Trophoblast cell (in vitro differentiated cells and primary cell): ENCODE results near the gene LRRC17.
"Not testable (repeated sequence)": the region's sequence is repeated elsewhere in the genome, so short reads cannot be mapped to it uniquely, and the experiment has no call there.

ENCODE experiments used
- DNase-seq, 2 donors: peaks; one replicate each; pipeline ENCODE4 v3.0.0-alpha.2; 2016
- H2AFZ ChIP-seq: 2 replicates; pipeline ENCODE4 v1.6.1; 2013; ENCODE audit warnings: low read length, moderate library complexity, mild to moderate bottlenecking; ENCODE audit not compliant: insufficient read depth, poor library complexity
- H2AK5ac ChIP-seq: 2 replicates; pipeline ENCODE4 v1.6.1; 2013; ENCODE audit warnings: mild to moderate bottlenecking, low read length
- H2BK120ac ChIP-seq: 2 replicates; pipeline ENCODE4 v1.6.1; 2013; ENCODE audit warnings: low read length, mild to moderate bottlenecking, moderate library complexity; ENCODE audit not compliant: insufficient read depth, poor library complexity
- H2BK12ac ChIP-seq: 2 replicates; pipeline ENCODE4 v1.6.1; 2013; ENCODE audit warnings: mild to moderate bottlenecking, low read length, moderate library complexity
- H2BK5ac ChIP-seq: 2 replicates; pipeline ENCODE4 v1.6.1; 2013; ENCODE audit warnings: low read length, low read depth, moderate library complexity, mild to moderate bottlenecking; ENCODE audit not compliant: poor library complexity
- H3K14ac ChIP-seq: 2 replicates; pipeline ENCODE4 v1.6.1; 2013; ENCODE audit warnings: mild to moderate bottlenecking, low read length
- H3K18ac ChIP-seq: 2 replicates; pipeline ENCODE4 v1.6.1; 2013; ENCODE audit warnings: mild to moderate bottlenecking, low read length
- H3K23ac ChIP-seq: 2 replicates; pipeline ENCODE4 v1.6.1; 2013; ENCODE audit warnings: low read length
- H3K27ac ChIP-seq: 2 replicates; pipeline ENCODE4 v1.5.1; 2013; ENCODE audit warnings: low read depth, mild to moderate bottlenecking, inconsistent platforms, low read length, moderate library complexity
- H3K27me3 ChIP-seq: 2 replicates; pipeline ENCODE4 v1.6.1; 2013; ENCODE audit warnings: inconsistent platforms, mild to moderate bottlenecking, low read length, moderate library complexity; ENCODE audit not compliant: insufficient read depth
- H3K36me3 ChIP-seq, 2 experiments: 1 replicate in 1 of 2; 2 replicates in 1 of 2; pipeline ENCODE4 v1.6.1; 2013; ENCODE audit warnings: low read length in 2 of 2, mild to moderate bottlenecking in 2 of 2, moderate library complexity in 1 of 2; ENCODE audit not compliant: insufficient read depth in 2 of 2, control insufficient read depth in 1 of 2
- H3K4ac ChIP-seq: 2 replicates; pipeline ENCODE4 v1.6.1; 2013; ENCODE audit warnings: low read depth, mild to moderate bottlenecking, low read length, moderate library complexity
- H3K4me1 ChIP-seq, 2 experiments: 1 replicate in 1 of 2; 2 replicates in 1 of 2; pipeline ENCODE4 v1.6.1; 2013; ENCODE audit warnings: low read length in 2 of 2, mild to moderate bottlenecking in 2 of 2, moderate library complexity in 1 of 2; ENCODE audit not compliant: insufficient read depth in 2 of 2, control insufficient read depth in 1 of 2
- H3K4me2 ChIP-seq: 2 replicates; pipeline ENCODE4 v1.6.1; 2013; ENCODE audit warnings: inconsistent platforms, mild to moderate bottlenecking, low read length, moderate library complexity
- H3K4me3 ChIP-seq: 2 replicates; pipeline ENCODE4 v1.5.1; 2013; ENCODE audit warnings: mild to moderate bottlenecking, low read depth, low read length, inconsistent platforms
- H3K79me1 ChIP-seq: one replicate; pipeline ENCODE4 v1.6.1; 2013; ENCODE audit warnings: low read length
- H3K79me2 ChIP-seq: 2 replicates; pipeline ENCODE4 v1.6.1; 2013; ENCODE audit warnings: low read length, mild to moderate bottlenecking; ENCODE audit not compliant: control insufficient read depth, insufficient read depth, poor library complexity
- H3K9ac ChIP-seq: 2 replicates; pipeline ENCODE4 v1.6.1; 2013; ENCODE audit warnings: mild to moderate bottlenecking, low read length
- H3K9me3 ChIP-seq: 2 replicates; pipeline ENCODE4 v1.6.1; 2013; ENCODE audit warnings: low read depth, mild to moderate bottlenecking, control low read depth, inconsistent platforms, low read length; ENCODE audit not compliant: insufficient read depth
- H4K12ac ChIP-seq: 2 replicates; pipeline ENCODE4 v1.6.1; 2013; ENCODE audit warnings: low read depth, mild to moderate bottlenecking, low read length, moderate library complexity
- H4K8ac ChIP-seq: 2 replicates; pipeline ENCODE4 v1.6.1; 2013; ENCODE audit warnings: low read depth, mild to moderate bottlenecking, low read length, moderate library complexity
- H4K91ac ChIP-seq: one replicate; pipeline ENCODE4 v1.6.1; 2013; ENCODE audit warnings: low read depth, mild to moderate bottlenecking, low read length, moderate library complexity
- WGBS: extraction: QIAGEN DNeasy Blood & Tissue Kit; methylation state at CpG from one replicate; pipeline ENCODE4 v1.1.7; 2013; ENCODE audit warnings: missing lambda C conversion rate; ENCODE audit not compliant: insufficient read length, insufficient coverage; ENCODE audit errors: extremely low coverage; 5-methylcytosine and 5-hydroxymethylcytosine counted together

LRRC17 gene

GRCh38 chr7:102898532-102898859 is 14.3 kb upstream of the LRRC17 start:
- no peaks in the 10 kb centered on the region for H3K4me1 ChIP-seq
- no peak overlapping the region for H2BK12ac ChIP-seq
- H2BK5ac ChIP-seq = no peak overlapping the region
- H3K36me3 ChIP-seq = no peaks in the 10 kb centered on the region
- H4K12ac ChIP-seq = no peak overlapping the region
- no peak overlapping the region for H3K23ac ChIP-seq
- no peak overlapping the region for H2AK5ac ChIP-seq
- H3K14ac ChIP-seq = no peak overlapping the region
- no peak overlapping the region for H2BK120ac ChIP-seq
- DNase-seq = no peak
- H3K18ac ChIP-seq = no peak overlapping the region
- H2AFZ ChIP-seq = no peak overlapping the region
- no peaks in the 10 kb centered on the region for H3K79me2 ChIP-seq
- peaks cover 2% of the 10 kb centered on the region for H3K9me3 ChIP-seq
- no peaks in the 10 kb centered on the region for H3K79me1 ChIP-seq
- H4K91ac ChIP-seq = no peak overlapping the region
- no peak overlapping the region for H3K4me2 ChIP-seq
- H3K27ac ChIP-seq = no peak overlapping the region
- H3K27me3 ChIP-seq = no peaks in the 10 kb centered on the region
- H4K8ac ChIP-seq = no peak overlapping the region
- WGBS = no CpG with 5 or more reads among the region's 5 CpGs
- H3K9ac ChIP-seq = no peak overlapping the region
- H3K4me3 ChIP-seq = no peak overlapping the region
- no peak overlapping the region for H3K4ac ChIP-seq

- H2AK5ac ChIP-seq, H4K12ac ChIP-seq: not testable (repeated sequence)
- WGBS = no CpG with 5 or more reads among the region's 2 CpGs
These were observed 10.7 kb upstream of the LRRC17 start for GRCh38 chr7:102902052-102902451.

GRCh38 chr7:102903576-102903975 is 9.2 kb upstream of the LRRC17 start:
- no CpG with 5 or more reads among the region's 1 CpG for WGBS
- H3K4ac ChIP-seq = not testable (repeated sequence)

More at GRCh38 chr7:102902052-102902451, 10.7 kb upstream of the LRRC17 start:
- not testable (repeated sequence) for H3K4me2 ChIP-seq, H3K79me1 ChIP-seq, H3K79me2 ChIP-seq, H4K91ac ChIP-seq, H3K36me3 ChIP-seq, H3K4me3 ChIP-seq, H2BK120ac ChIP-seq, H3K4me1 ChIP-seq, H3K27me3 ChIP-seq, H3K27ac ChIP-seq, H2BK12ac ChIP-seq, H3K9ac ChIP-seq, H4K8ac ChIP-seq, H3K9me3 ChIP-seq, H3K23ac ChIP-seq, H2AFZ ChIP-seq, H3K18ac ChIP-seq, H2BK5ac ChIP-seq, H3K4ac ChIP-seq, DNase-seq, H3K14ac ChIP-seq

GRCh38 chr7:102908676-102909075 is 4.1 kb upstream of the LRRC17 start:
- Histone ChIP-seq H3K4ac (no peak overlapping the region), H2AFZ (no peak overlapping the region), H2BK120ac (no peak overlapping the region), H2BK5ac (no peak overlapping the region), H3K18ac (no peak overlapping the region), H3K79me2 (no peaks in the 10 kb centered on the region), H3K9me3 (no peaks in the 10 kb centered on the region), H3K27ac (no peak overlapping the region), H3K4me2 (no peak overlapping the region), H2BK12ac (no peak overlapping the region), H3K36me3 (no peaks in the 10 kb centered on the region), H3K23ac (no peak overlapping the region), H3K14ac (no peak overlapping the region), H3K4me3 (no peak overlapping the region), H4K12ac (no peak overlapping the region), H4K8ac (no peak overlapping the region), H3K9ac (no peak overlapping the region), H3K79me1 (no peaks in the 10 kb centered on the region), H4K91ac (no peak overlapping the region), H2AK5ac (no peak overlapping the region), H3K27me3 (no peaks in the 10 kb centered on the region), H3K4me1 (no peaks in the 10 kb centered on the region)
- no peak for DNase-seq

More at GRCh38 chr7:102903576-102903975, 9.2 kb upstream of the LRRC17 start:
- not testable (repeated sequence) for H3K23ac ChIP-seq, H3K9ac ChIP-seq, H3K27me3 ChIP-seq, H3K14ac ChIP-seq, H4K8ac ChIP-seq, H4K12ac ChIP-seq, H4K91ac ChIP-seq, H3K27ac ChIP-seq, H2AK5ac ChIP-seq, H2BK5ac ChIP-seq, H3K4me2 ChIP-seq, H3K79me2 ChIP-seq, H3K4me3 ChIP-seq, DNase-seq, H2BK120ac ChIP-seq, H2BK12ac ChIP-seq, H3K36me3 ChIP-seq, H2AFZ ChIP-seq, H3K79me1 ChIP-seq, H3K4me1 ChIP-seq, H3K9me3 ChIP-seq, H3K18ac ChIP-seq

- Histone ChIP-seq H3K18ac (no peak overlapping the region), H3K9ac (no peak overlapping the region), H3K27me3 (no peaks in the 10 kb centered on the region), H2BK5ac (no peak overlapping the region), H3K23ac (no peak overlapping the region), H2AFZ (no peak overlapping the region), H3K14ac (no peak overlapping the region), H3K4ac (no peak overlapping the region), H3K9me3 (no peaks in the 10 kb centered on the region), H3K79me1 (no peaks in the 10 kb centered on the region), H3K27ac (no peak overlapping the region), H4K8ac (no peak overlapping the region), H3K4me2 (no peak overlapping the region), H2AK5ac (no peak overlapping the region), H3K4me1 (no peaks in the 10 kb centered on the region), H4K91ac (no peak overlapping the region), H3K79me2 (no peaks in the 10 kb centered on the region), H4K12ac (no peak overlapping the region), H2BK120ac (no peak overlapping the region), H2BK12ac (no peak overlapping the region), H3K4me3 (no peak overlapping the region), H3K36me3 (no peaks in the 10 kb centered on the region)
- DNase-seq = no peak
- WGBS = no CpG with 5 or more reads among the region's 9 CpGs
These were observed 1.0 kb downstream of the LRRC17 start for GRCh38 chr7:102913826-102914225.
